ENCODE measurements around the gene SYNDIG1.

SYNDIG1 gene

GRCh38 chr20:24634855-24635254, 165.4 kb downstream of the SYNDIG1 start:
- ChIA-PET POLR2A (no interaction called here), CTCF (interaction anchor here (0.7 kb wide), 1 partner anchor 17 kb away, joined by 3 read pairs; no protein-coding TSS in a partner anchor)
- no peak for DNase-seq (ENCODE audit: extremely low spot score)
- TF ChIP-seq, protein P1, sequence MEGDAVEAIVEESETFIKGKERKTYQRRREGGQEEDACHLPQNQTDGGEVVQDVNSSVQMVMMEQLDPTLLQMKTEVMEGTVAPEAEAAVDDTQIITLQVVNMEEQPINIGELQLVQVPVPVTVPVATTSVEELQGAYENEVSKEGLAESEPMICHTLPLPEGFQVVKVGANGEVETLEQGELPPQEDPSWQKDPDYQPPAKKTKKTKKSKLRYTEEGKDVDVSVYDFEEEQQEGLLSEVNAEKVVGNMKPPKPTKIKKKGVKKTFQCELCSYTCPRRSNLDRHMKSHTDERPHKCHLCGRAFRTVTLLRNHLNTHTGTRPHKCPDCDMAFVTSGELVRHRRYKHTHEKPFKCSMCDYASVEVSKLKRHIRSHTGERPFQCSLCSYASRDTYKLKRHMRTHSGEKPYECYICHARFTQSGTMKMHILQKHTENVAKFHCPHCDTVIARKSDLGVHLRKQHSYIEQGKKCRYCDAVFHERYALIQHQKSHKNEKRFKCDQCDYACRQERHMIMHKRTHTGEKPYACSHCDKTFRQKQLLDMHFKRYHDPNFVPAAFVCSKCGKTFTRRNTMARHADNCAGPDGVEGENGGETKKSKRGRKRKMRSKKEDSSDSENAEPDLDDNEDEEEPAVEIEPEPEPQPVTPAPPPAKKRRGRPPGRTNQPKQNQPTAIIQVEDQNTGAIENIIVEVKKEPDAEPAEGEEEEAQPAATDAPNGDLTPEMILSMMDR (IDR thresholded peaks at IDR 0.05; ENCODE audit: control extremely low read depth, extremely low read depth, low read depth, missing control alignments), result no peak

- no peak for DNase-seq (ENCODE audit: extremely low spot score)
- CTCF ChIA-PET, result no interaction called here
- POLR2A ChIA-PET, result no interaction called here
- TF ChIP-seq, protein P1 (IDR thresholded peaks at IDR 0.05; ENCODE audit: control extremely low read depth, extremely low read depth, low read depth, missing control alignments), result no peak
These were observed 167.2 kb downstream of the SYNDIG1 start for GRCh38 chr20:24636626-24637025.

DNA sequence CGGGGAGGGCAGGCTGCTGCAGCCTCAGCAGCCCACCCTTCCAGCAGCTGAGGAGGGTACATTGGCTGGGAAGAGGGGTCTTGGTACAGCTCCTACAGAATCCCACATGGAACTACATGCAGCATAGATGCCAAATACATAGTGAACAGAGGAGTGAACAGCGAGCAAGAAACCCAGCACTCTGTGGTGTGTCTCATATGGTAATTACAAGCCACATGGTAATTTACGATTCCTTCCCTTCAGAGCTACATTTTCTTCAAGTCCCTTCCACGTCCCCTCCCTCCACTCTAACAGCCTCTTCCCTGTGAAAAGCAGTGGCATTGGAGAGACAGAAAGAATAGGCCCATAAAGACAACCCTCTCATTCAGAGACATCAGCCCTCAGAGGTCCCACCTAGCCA, 167.7 kb downstream of the SYNDIG1 start:
- DNase-seq (ENCODE audit: extremely low spot score), result no peak
- TF ChIP-seq, protein P1 (IDR thresholded peaks at IDR 0.05; ENCODE audit: control extremely low read depth, extremely low read depth, low read depth, missing control alignments), result no peak
- POLR2A ChIA-PET, result no interaction called here
- CTCF ChIA-PET, result no interaction called here

DNA sequence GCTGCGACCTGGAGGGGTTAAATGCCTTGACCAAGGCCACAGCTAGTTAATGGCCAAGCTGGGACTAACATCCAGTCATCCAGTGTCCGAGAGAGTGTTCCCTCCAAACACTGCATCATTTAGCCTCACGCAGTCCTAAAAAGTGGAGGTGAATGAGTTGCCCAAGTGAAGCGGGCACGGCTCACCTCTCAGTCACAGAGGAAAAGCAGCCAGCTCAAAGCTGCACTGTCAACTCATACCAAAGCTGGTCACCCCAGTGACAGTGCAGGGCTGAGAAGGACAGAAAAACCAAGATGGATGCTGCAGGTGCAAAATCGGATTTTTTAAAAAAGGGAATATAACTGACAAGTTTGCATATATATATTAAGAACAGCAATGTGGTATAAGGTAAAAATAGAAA, 168.5 kb downstream of the SYNDIG1 start:
- CTCF ChIA-PET, result no interaction called here
- DNase-seq (ENCODE audit: extremely low spot score), result no peak

GRCh38 chr20:24638591-24639548, 169.4 kb downstream of the SYNDIG1 start:
- no peak for DNase-seq (ENCODE audit: extremely low spot score)
- CTCF ChIA-PET, result no interaction called here
- TF ChIP-seq, protein P1 (IDR thresholded peaks at IDR 0.05; ENCODE audit: control extremely low read depth, extremely low read depth, low read depth, missing control alignments), result no peak
- POLR2A ChIA-PET, result no interaction called here

More for the DNA sequence above, 168.5 kb downstream of the SYNDIG1 start:
- POLR2A ChIA-PET, result no interaction called here
- TF ChIP-seq, protein P1 (IDR thresholded peaks at IDR 0.05; ENCODE audit: control extremely low read depth, extremely low read depth, low read depth, missing control alignments), result no peak

DNA sequence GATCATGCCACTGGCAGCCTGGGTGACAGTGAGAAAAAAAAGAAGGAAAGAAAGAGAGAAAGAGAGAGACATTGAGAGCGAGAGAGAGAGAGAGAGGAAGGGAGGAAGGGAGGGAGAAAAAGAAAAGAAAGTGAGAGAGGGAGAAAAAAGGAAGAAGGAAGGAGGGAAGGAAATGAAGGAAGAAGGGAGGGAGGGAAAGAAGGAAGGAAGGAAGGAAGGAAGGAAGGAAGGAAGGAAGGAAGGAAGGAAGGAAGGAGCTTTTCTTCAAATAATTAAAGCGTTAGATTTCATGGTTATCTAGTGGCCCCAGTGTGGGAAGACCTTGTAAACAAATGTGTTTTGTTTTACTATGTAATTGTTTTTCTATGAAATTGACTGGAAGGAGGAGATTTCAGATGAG, 170.8 kb downstream of the SYNDIG1 start:
- ChIA-PET CTCF (interaction anchor here (1.0 kb wide), 1 partner anchor 10 kb away, joined by 3 read pairs; no protein-coding TSS in a partner anchor), POLR2A (no interaction called here)
- no peak for DNase-seq (ENCODE audit: extremely low spot score)
- TF ChIP-seq, protein P1 (IDR thresholded peaks at IDR 0.05; ENCODE audit: control extremely low read depth, extremely low read depth, low read depth, missing control alignments), result no peak

All from GM10248 (cell line).